Testis (tissue), 3 donors: ENCODE data around the gene GALR2. TPM values are rescaled to one million over a fixed set of nuclear protein-coding genes. Genes with fewer than 3 reads are reported as not detected.
A peak's percentile ranks its signal among the peaks of the same experiment; 100 is the strongest.

Experiments
- DNase-seq: peaks from one replicate; pipeline ENCODE4 v3.0.0-alpha.2; 2019
- H3K27ac ChIP-seq, 2 donors: fragments of 200-600 bp; sonication (generic); one replicate each; pipeline ENCODE4 v1.5.1; 2019
- H3K27me3 ChIP-seq: fragments of 200-600 bp; sonication (generic); one replicate; pipeline ENCODE4 v1.5.1; 2019
- H3K36me3 ChIP-seq: fragments of 200-600 bp; sonication (generic); one replicate; pipeline ENCODE4 v1.5.1; 2017; ENCODE audit warnings: low read depth; ENCODE audit errors: missing control alignments
- H3K4me1 ChIP-seq: fragments of 200-600 bp; sonication (generic); one replicate; pipeline ENCODE4 v1.5.1; 2019
- H3K4me3 ChIP-seq, 2 donors: fragments of 200-600 bp; sonication (generic); one replicate each; pipeline ENCODE4 v1.5.1; 2017 to 2019
- H3K9me3 ChIP-seq: fragments of 200-600 bp; sonication (generic); one replicate; pipeline ENCODE4 v1.5.1; 2017
- CTCF ChIP-seq, 3 experiments: fragments of 450-650 bp in 2 of 3; fragments of 200-600 bp in 1 of 3; sonication (generic) in 1 of 3; IDR thresholded peaks; one replicate each; pipeline ENCODE4 v1.5.1; 2016 to 2019; ENCODE audit warnings: antibody characterized with exemption in 3 of 3, mild to moderate bottlenecking in 2 of 3, moderate library complexity in 1 of 3
- POLR2A ChIP-seq: fragments of 450-650 bp; IDR thresholded peaks from one replicate; pipeline ENCODE4 v1.6.1; 2017; ENCODE audit warnings: antibody characterized with exemption, mild to moderate bottlenecking, moderate library complexity
- WGBS, 2 donors: methylation state at CpG; one replicate each; pipeline ENCODE4 v1.1.5; 2018; 5-methylcytosine and 5-hydroxymethylcytosine counted together
- intact Hi-C: fragments of 100-400 bp; cut with DNase I; formaldehyde crosslinking; loops from one replicate; pipeline ENCODE4 v1.15.1; 2023; ENCODE audit warnings: low total_unique reads
- polyA plus RNA-seq: library from polyadenylated mRNA; stranded (reverse); fragments of 350-450 nt; fragmentation: Illumina TruSeq; extraction: RNeasy Lipid Tissue Mini Kit (QIAGEN cat#74804); gene quantifications from one replicate; pipeline ENCODE4 v1.2.3, GENCODE V29; 2014; ENCODE audit warnings: low read depth, low replicate concordance; ENCODE audit not compliant: insufficient read depth
- total RNA-seq, 2 donors: library from RNA; depleted of rRNA; stranded (reverse); fragments of >200 nt; gene quantifications; one replicate each; pipeline ENCODE4 v1.2.3, GENCODE V29; 2016

Gene GALR2
- total and polyA plus RNA-seq, 3 donors from 2014 or later, result 0.31 to 1.6 (median 0.47) TPM

GRCh38 chr17:76095943-76096342 is 21.4 kb downstream of the GALR2 start:
- intact Hi-C loops, result no loop called here
- DNase-seq, result no peak
- no peaks in the 10 kb centered on the region for H3K36me3 ChIP-seq
- H3K4me3 ChIP-seq, result no peak overlapping the region
- WGBS, 2 donors, result 94 to 97% methylated on average over 13 of the region's 13 CpGs
- H3K27ac ChIP-seq, result no peak overlapping the region
- no peaks in the 10 kb centered on the region for H3K4me1 ChIP-seq
- H3K9me3 ChIP-seq, result no peaks in the 10 kb centered on the region
- TF ChIP-seq POLR2A (no peak), CTCF (IDR thresholded peaks at IDR 0.05) (no peak)
- no peaks in the 10 kb centered on the region for H3K27me3 ChIP-seq

- no peak for TF ChIP-seq CTCF (IDR thresholded peaks at IDR 0.05)
- no peak for TF ChIP-seq POLR2A
- no peaks in the 10 kb centered on the region for H3K36me3 ChIP-seq
- no peaks in the 10 kb centered on the region for H3K27me3 ChIP-seq
- H3K4me3 ChIP-seq, result no peak overlapping the region
- intact Hi-C loops, result no loop called here
- H3K27ac ChIP-seq, result no peak overlapping the region
- no peak for DNase-seq
- H3K4me1 ChIP-seq, result peaks cover 5% of the 10 kb centered on the region
- 93 to 94% methylated on average over 16 to 19 of the region's 19 CpGs for WGBS, 2 donors
- H3K9me3 ChIP-seq, result no peaks in the 10 kb centered on the region
Observed at GRCh38 chr17:76097716-76098295, 23.2 kb downstream of the GALR2 start.

GRCh38 chr17:76102944-76103273 is 28.3 kb downstream of the GALR2 start:
- Histone ChIP-seq H3K36me3 (no peaks in the 10 kb centered on the region), H3K27me3 (no peaks in the 10 kb centered on the region), H3K9me3 (no peaks in the 10 kb centered on the region), H3K4me3 (peak overlapping the region; percentile 89 to 94), H3K4me1 (peaks cover 6% of the 10 kb centered on the region), H3K27ac (peak overlapping the region; percentile 81 to 83)
- intact Hi-C loops, result no loop called here
- no peak for TF ChIP-seq CTCF (IDR thresholded peaks at IDR 0.05)
- TF ChIP-seq POLR2A, result no peak
- WGBS, 2 donors, result 0 to 2% methylated on average over 2 to 4 of the region's 4 CpGs
- DNase-seq, result no peak

GRCh38 chr17:76103274-76104139 is 28.9 kb downstream of the GALR2 start, which contains the start of gene EXOC7:
EXOC7 (minus strand) TSS chr17:76103787; CDS start chr17:76103692, 95 bp downstream.
- TF ChIP-seq CTCF (IDR thresholded peaks at IDR 0.05) (no peak), POLR2A (no peak)
- peak within 1 kb of the TSS; percentile 81 to 83 for H3K27ac ChIP-seq
- H3K9me3 ChIP-seq, result no peaks in the 10 kb centered on the region
- H3K4me1 ChIP-seq, result peaks cover 6% of the 10 kb centered on the region
- 3 to 6% methylated on average over 44 to 55 of the region's 55 CpGs for WGBS, 2 donors
- peak within 1 kb of the TSS; percentile 89 to 94 for H3K4me3 ChIP-seq
- DNase-seq, result peak; percentile 94
- intact Hi-C loops, result no loop called here
- no peaks in the 10 kb centered on the region for H3K36me3 ChIP-seq
- H3K27me3 ChIP-seq, result no peaks in the 10 kb centered on the region
